ENCODE data around the gene WDR27.
"Not testable (repeated sequence)": the region's sequence is repeated elsewhere in the genome, so short reads cannot be mapped to it uniquely, and the experiment has no call there.

- TF ChIP-seq, protein P1, sequence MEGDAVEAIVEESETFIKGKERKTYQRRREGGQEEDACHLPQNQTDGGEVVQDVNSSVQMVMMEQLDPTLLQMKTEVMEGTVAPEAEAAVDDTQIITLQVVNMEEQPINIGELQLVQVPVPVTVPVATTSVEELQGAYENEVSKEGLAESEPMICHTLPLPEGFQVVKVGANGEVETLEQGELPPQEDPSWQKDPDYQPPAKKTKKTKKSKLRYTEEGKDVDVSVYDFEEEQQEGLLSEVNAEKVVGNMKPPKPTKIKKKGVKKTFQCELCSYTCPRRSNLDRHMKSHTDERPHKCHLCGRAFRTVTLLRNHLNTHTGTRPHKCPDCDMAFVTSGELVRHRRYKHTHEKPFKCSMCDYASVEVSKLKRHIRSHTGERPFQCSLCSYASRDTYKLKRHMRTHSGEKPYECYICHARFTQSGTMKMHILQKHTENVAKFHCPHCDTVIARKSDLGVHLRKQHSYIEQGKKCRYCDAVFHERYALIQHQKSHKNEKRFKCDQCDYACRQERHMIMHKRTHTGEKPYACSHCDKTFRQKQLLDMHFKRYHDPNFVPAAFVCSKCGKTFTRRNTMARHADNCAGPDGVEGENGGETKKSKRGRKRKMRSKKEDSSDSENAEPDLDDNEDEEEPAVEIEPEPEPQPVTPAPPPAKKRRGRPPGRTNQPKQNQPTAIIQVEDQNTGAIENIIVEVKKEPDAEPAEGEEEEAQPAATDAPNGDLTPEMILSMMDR (IDR thresholded peaks at IDR 0.05): not testable (repeated sequence)
- TF ChIP-seq POLR2AphosphoS5, POLR2A (IDR thresholded peaks at IDR 0.05): not testable (repeated sequence)
Observed at GRCh38 chr6:169601129-169601528, 100.7 kb downstream of the WDR27 start.
